ENCODE results near the gene NSRP1.
"Not testable (repeated sequence)": the region's sequence is repeated elsewhere in the genome, so short reads cannot be mapped to it uniquely, and the experiment has no call there.

NSRP1 gene

GRCh38 chr17:30116661-30117551 is at the start of gene NSRP1:
Gene NSRP1 (plus strand): TSS chr17:30116816. CDS start chr17:30116844, 28 bp downstream.
- DNase-seq = peak; percentile 96

GRCh38 chr17:30068465-30068864 is 48.2 kb upstream of the NSRP1 start:
- no peak for DNase-seq

- DNase-seq = no peak
Measured at GRCh38 chr17:30074254-30074653, 42.4 kb upstream of the NSRP1 start.

- DNase-seq = no peak
Measured at GRCh38 chr17:30074730-30075129, 41.9 kb upstream of the NSRP1 start.

- DNase-seq = no peak
Measured at GRCh38 chr17:30082773-30083172, 33.8 kb upstream of the NSRP1 start.

GRCh38 chr17:30084788-30085187 is 31.8 kb upstream of the NSRP1 start:
- DNase-seq = no peak

GRCh38 chr17:30086896-30087295 is 29.7 kb upstream of the NSRP1 start:
- no peak for DNase-seq

- DNase-seq = not testable (repeated sequence)
Measured at GRCh38 chr17:30087431-30087830, 29.2 kb upstream of the NSRP1 start.

GRCh38 chr17:30091121-30091670 is 25.4 kb upstream of the NSRP1 start:
- DNase-seq = no peak

- peak; percentile 93 for DNase-seq
Measured at GRCh38 chr17:30091771-30092170, 24.8 kb upstream of the NSRP1 start.

GRCh38 chr17:30092886-30093285 is 23.7 kb upstream of the NSRP1 start:
- no peak for DNase-seq

GRCh38 chr17:30093463-30094147 is 23.0 kb upstream of the NSRP1 start:
- DNase-seq = peak; percentile 78

- DNase-seq = peak; percentile 79
Measured at GRCh38 chr17:30095507-30096244, 20.9 kb upstream of the NSRP1 start.

- DNase-seq = no peak
Measured at GRCh38 chr17:30101686-30102390, 14.8 kb upstream of the NSRP1 start.

- no peak for DNase-seq
Measured at GRCh38 chr17:30103921-30104320, 12.7 kb upstream of the NSRP1 start.

GRCh38 chr17:30104575-30105339 is 11.9 kb upstream of the NSRP1 start:
- DNase-seq = peak; percentile 83

- DNase-seq = no peak
Measured at GRCh38 chr17:30112794-30113193, 3.8 kb upstream of the NSRP1 start.

- DNase-seq = peak; percentile 44
Measured at GRCh38 chr17:30113213-30113612, 3.4 kb upstream of the NSRP1 start.

GRCh38 chr17:30116345-30116660 is 313 bp upstream of the NSRP1 start:
- DNase-seq = no peak

- DNase-seq = peak; percentile 22
Measured at GRCh38 chr17:30117675-30118081, 1.1 kb downstream of the NSRP1 start.

GRCh38 chr17:30118635-30119034 is 2.0 kb downstream of the NSRP1 start:
- not testable (repeated sequence) for DNase-seq

All from EL (cell line).